H9 (cell line): Measurements from ENCODE around the gene PSMB3. TPM values are rescaled to one million over a fixed set of nuclear protein-coding genes. Genes with fewer than 3 reads are reported as not detected.

ENCODE experiments used
- DNase-seq: peaks from one replicate; pipeline ENCODE4 v3.0.0-alpha.2; 2017
- H2AFZ ChIP-seq: one replicate; pipeline ENCODE4 v1.6.1; 2013; ENCODE audit warnings: mild to moderate bottlenecking, low read length, control low read depth, moderate library complexity
- H2AK5ac ChIP-seq: 2 replicates; pipeline ENCODE4 v1.6.1; 2013; ENCODE audit warnings: low read length, control low read depth, mixed read lengths; ENCODE audit not compliant: insufficient read length
- H2BK120ac ChIP-seq: one replicate; pipeline ENCODE4 v1.6.1; 2013; ENCODE audit warnings: low read depth, mild to moderate bottlenecking, low read length, control low read depth, inconsistent platforms; ENCODE audit not compliant: poor library complexity, severe bottlenecking
- H2BK12ac ChIP-seq: 2 replicates; pipeline ENCODE4 v1.6.1; 2013; ENCODE audit warnings: low read length, control low read depth, mixed read lengths, low read depth; ENCODE audit not compliant: insufficient read length
- H2BK15ac ChIP-seq: 2 replicates; pipeline ENCODE4 v1.6.1; 2013; ENCODE audit warnings: low read depth, low read length, control low read depth
- H2BK20ac ChIP-seq: one replicate; pipeline ENCODE4 v1.6.1; 2013; ENCODE audit warnings: low read depth, mild to moderate bottlenecking, low read length, control low read depth, inconsistent platforms; ENCODE audit not compliant: poor library complexity, severe bottlenecking
- H2BK5ac ChIP-seq: 2 replicates; pipeline ENCODE4 v1.6.1; 2013; ENCODE audit warnings: low read length, control low read depth, mixed read lengths; ENCODE audit not compliant: insufficient read length
- H3K14ac ChIP-seq: 2 replicates; pipeline ENCODE4 v1.6.1; 2013; ENCODE audit warnings: low read length, control low read depth; ENCODE audit not compliant: insufficient read depth
- H3K18ac ChIP-seq: 2 replicates; pipeline ENCODE4 v1.6.1; 2013; ENCODE audit warnings: low read depth, mild to moderate bottlenecking, mixed read lengths, low read length, control low read depth; ENCODE audit not compliant: insufficient read length
- H3K23ac ChIP-seq: 2 replicates; pipeline ENCODE4 v1.6.1; 2013; ENCODE audit warnings: low read length, control low read depth, mixed read lengths, low read depth; ENCODE audit not compliant: insufficient read length
- H3K23me2 ChIP-seq: 2 replicates; pipeline ENCODE4 v1.6.1; 2013; ENCODE audit warnings: low read depth, mild to moderate bottlenecking, mixed read lengths, low read length, control low read depth; ENCODE audit not compliant: insufficient read length, poor library complexity, severe bottlenecking
- H3K27ac ChIP-seq: 2 replicates; pipeline ENCODE4 v1.5.1; 2013; ENCODE audit warnings: low read length, control low read depth, mixed read lengths, low read depth; ENCODE audit not compliant: insufficient read length
- H3K27me3 ChIP-seq: 2 replicates; pipeline ENCODE4 v1.6.1; 2013; ENCODE audit warnings: low read length, control low read depth, inconsistent platforms; ENCODE audit not compliant: insufficient read depth
- H3K4ac ChIP-seq: 2 replicates; pipeline ENCODE4 v1.6.1; 2013; ENCODE audit warnings: low read depth, mild to moderate bottlenecking, control low read depth, inconsistent platforms, low read length, moderate library complexity
- H3K4me1 ChIP-seq: 2 replicates; pipeline ENCODE4 v1.6.1; 2013; ENCODE audit warnings: low read length, control low read depth, inconsistent platforms; ENCODE audit not compliant: insufficient read depth
- H3K4me2 ChIP-seq: 2 replicates; pipeline ENCODE4 v1.6.1; 2013; ENCODE audit warnings: low read length, control low read depth, mixed read lengths; ENCODE audit not compliant: insufficient read length, insufficient read depth
- H3K56ac ChIP-seq: 2 replicates; pipeline ENCODE4 v1.6.1; 2013; ENCODE audit warnings: low read depth, mild to moderate bottlenecking, mixed read lengths, low read length, control low read depth; ENCODE audit not compliant: insufficient read length
- H3K79me1 ChIP-seq: 2 replicates; pipeline ENCODE4 v1.6.1; 2013; ENCODE audit warnings: low read depth, mild to moderate bottlenecking, moderate library complexity, low read length, control low read depth, inconsistent platforms; ENCODE audit not compliant: insufficient read depth, poor library complexity, severe bottlenecking
- H3K79me2 ChIP-seq: 2 replicates; pipeline ENCODE4 v1.6.1; 2013; ENCODE audit warnings: low read length, control low read depth, inconsistent platforms; ENCODE audit not compliant: insufficient read depth
- H3K9ac ChIP-seq: 2 replicates; pipeline ENCODE4 v1.6.1; 2013; ENCODE audit warnings: low read length, control low read depth, mixed read lengths; ENCODE audit not compliant: insufficient read length; ENCODE audit errors: extremely low read depth
- H3K9me3 ChIP-seq: one replicate; pipeline ENCODE4 v1.6.1; 2013; ENCODE audit warnings: low read depth, low read length, inconsistent platforms; ENCODE audit not compliant: control insufficient read depth
- H3T11ph ChIP-seq: one replicate; pipeline ENCODE4 v1.6.1; 2013; ENCODE audit warnings: mild to moderate bottlenecking, low read length, control low read depth, inconsistent platforms
- H4K20me1 ChIP-seq: one replicate; pipeline ENCODE4 v1.6.1; 2013; ENCODE audit not compliant: control insufficient read depth, insufficient read length, insufficient read depth
- H4K5ac ChIP-seq: 2 replicates; pipeline ENCODE4 v1.6.1; 2013; ENCODE audit warnings: low read depth, mild to moderate bottlenecking, mixed read lengths, low read length, control low read depth; ENCODE audit not compliant: insufficient read length
- H4K8ac ChIP-seq: replicated peaks from 2 replicates; pipeline ENCODE4 v1.6.1; 2013; ENCODE audit warnings: low read length, control low read depth, mixed read lengths, low read depth; ENCODE audit not compliant: insufficient read length
- H4K91ac ChIP-seq: 2 replicates; pipeline ENCODE4 v1.6.1; 2013; ENCODE audit warnings: low read depth, mild to moderate bottlenecking, moderate library complexity, mixed read lengths, low read length, control low read depth; ENCODE audit not compliant: insufficient read length
- H3K27ac Mint-ChIP-seq, 3 experiments: 2 replicates in 2 of 3; 3 replicates in 1 of 3; pipeline ENCODE4 v1.8.0; 2020 to 2021; ENCODE audit warnings: mixed read lengths in 3 of 3, mild to moderate bottlenecking in 1 of 3, moderate library complexity in 1 of 3
- H3K27me3 Mint-ChIP-seq: 2 replicates; pipeline ENCODE4 v1.8.0; 2021; ENCODE audit warnings: low read depth, mild to moderate bottlenecking, moderate library complexity, mixed read lengths
- H3K36me3 Mint-ChIP-seq, 3 experiments: 2 replicates in 2 of 3; 3 replicates in 1 of 3; pipeline ENCODE4 v1.8.0; 2020 to 2021; ENCODE audit warnings: low read depth in 3 of 3, mixed read lengths in 3 of 3; ENCODE audit not compliant: insufficient read depth in 1 of 3
- H3K4me1 Mint-ChIP-seq, 2 experiments: 2 replicates each; pipeline ENCODE4 v1.8.0; 2020; ENCODE audit warnings: mixed read lengths in 2 of 2
- H3K4me3 Mint-ChIP-seq, 2 experiments: 2 replicates in 1 of 2; 3 replicates in 1 of 2; pipeline ENCODE4 v1.8.0; 2020 to 2021; ENCODE audit warnings: mild to moderate bottlenecking in 2 of 2, mixed read lengths in 2 of 2, moderate library complexity in 1 of 2
- H3K9me3 Mint-ChIP-seq, 2 experiments: 2 replicates in 1 of 2; 3 replicates in 1 of 2; pipeline ENCODE4 v1.8.0; 2020; ENCODE audit warnings: mild to moderate bottlenecking in 2 of 2, mixed read lengths in 2 of 2, moderate library complexity in 1 of 2
- WGBS: extraction: QIAGEN DNeasy Blood & Tissue Kit; methylation state at CpG from one replicate; pipeline ENCODE4 v1.1.7; 2013; ENCODE audit warnings: missing lambda C conversion rate, low lambda C conversion rate, mixed read lengths; ENCODE audit not compliant: insufficient read length; ENCODE audit errors: extremely low coverage; 5-methylcytosine and 5-hydroxymethylcytosine counted together
- total RNA-seq: library from RNA; stranded (reverse); gene quantifications from 2 replicates; pipeline ENCODE4 v1.2.1, GENCODE V29; 2021
- TF ChIP-seq, protein P1 (sequence below): fragments of 200-600 bp; sonication (generic); conservative IDR thresholded peaks from 3 replicates; pipeline ENCODE4 v1.8.0; 2021; ENCODE audit warnings: antibody characterized with exemption, mild to moderate bottlenecking

PSMB3 gene
- total RNA-seq, 1 experiment from 2014 or later = 242 TPM

DNA sequence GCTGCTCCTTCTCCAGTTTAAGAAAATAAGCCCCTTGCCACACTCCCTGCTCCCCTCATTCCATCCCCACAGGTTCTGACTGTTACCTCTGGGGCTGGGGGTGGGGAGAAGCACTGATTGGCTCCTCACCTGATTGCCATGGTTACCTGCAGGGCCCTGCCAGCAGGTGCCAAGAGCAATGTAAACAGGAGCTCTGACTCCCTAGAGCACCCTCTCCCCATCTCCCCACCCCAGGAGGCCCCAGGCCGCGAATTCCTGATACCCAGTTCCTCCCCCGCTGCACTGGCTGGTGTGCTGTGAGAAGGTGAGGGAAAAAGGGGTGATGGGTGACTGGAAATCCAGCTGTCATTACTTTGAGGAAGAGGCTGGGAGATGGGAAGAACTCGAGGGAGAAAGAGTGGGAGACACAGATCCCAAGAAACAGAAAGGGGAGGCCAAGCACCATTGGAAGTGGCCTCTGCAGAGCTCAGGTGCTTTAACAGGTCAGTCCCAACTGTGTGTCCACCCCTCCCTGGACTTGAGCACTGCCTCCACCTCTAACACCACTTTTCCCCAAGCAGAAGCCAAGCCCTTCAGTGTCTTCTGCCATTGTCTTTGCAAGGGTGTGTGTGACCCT is 8.9 kb upstream of the PSMB3 start:
- Histone ChIP-seq H2BK120ac (no peak overlapping the region), H3K4me2 (no peak overlapping the region), H2AFZ (no peak overlapping the region), H3K27ac (no peak overlapping the region), H4K91ac (no peak overlapping the region), H4K8ac (no peak overlapping the region), H3T11ph (no peak overlapping the region), H3K9me3 (no peaks in the 10 kb centered on the region), H2AK5ac (no peak overlapping the region), H2BK15ac (no peak overlapping the region), H3K23ac (no peak overlapping the region), H3K79me1 (peaks cover 13% of the 10 kb centered on the region), H2BK5ac (no peak overlapping the region), H3K27me3 (no peaks in the 10 kb centered on the region), H3K56ac (no peak overlapping the region), H3K14ac (peak overlapping the region; percentile 31), H3K9ac (no peak overlapping the region), H3K4ac (no peak overlapping the region), H2BK20ac (no peak overlapping the region), H3K18ac (no peak overlapping the region), H3K23me2 (peaks cover 18% of the 10 kb centered on the region), H2BK12ac (no peak overlapping the region), H4K20me1 (no peaks in the 10 kb centered on the region), H3K79me2 (peaks cover 62% of the 10 kb centered on the region), H3K4me1 (peaks cover 5% of the 10 kb centered on the region; the same call in 1 of the 2 replicates), H4K5ac (no peak overlapping the region)
- Mint-ChIP-seq H3K36me3 (peaks cover 19 to 35% (median 34%) of the 10 kb centered on the region in 3 experiments), H3K27me3 (no peaks in the 10 kb centered on the region; the same call in none of the 2 replicates), H3K9me3 (no peaks in the 10 kb centered on the region; a peak in 1 of 5 replicates), H3K27ac (peak overlapping the region; percentile 46 to 92 (median 53); a peak in 6 of 7 replicates), H3K4me3 (peak overlapping the region; percentile 39 to 59), H3K4me1 (peaks cover 46 to 61% of the 10 kb centered on the region in 2 experiments)
- TF ChIP-seq, protein P1, sequence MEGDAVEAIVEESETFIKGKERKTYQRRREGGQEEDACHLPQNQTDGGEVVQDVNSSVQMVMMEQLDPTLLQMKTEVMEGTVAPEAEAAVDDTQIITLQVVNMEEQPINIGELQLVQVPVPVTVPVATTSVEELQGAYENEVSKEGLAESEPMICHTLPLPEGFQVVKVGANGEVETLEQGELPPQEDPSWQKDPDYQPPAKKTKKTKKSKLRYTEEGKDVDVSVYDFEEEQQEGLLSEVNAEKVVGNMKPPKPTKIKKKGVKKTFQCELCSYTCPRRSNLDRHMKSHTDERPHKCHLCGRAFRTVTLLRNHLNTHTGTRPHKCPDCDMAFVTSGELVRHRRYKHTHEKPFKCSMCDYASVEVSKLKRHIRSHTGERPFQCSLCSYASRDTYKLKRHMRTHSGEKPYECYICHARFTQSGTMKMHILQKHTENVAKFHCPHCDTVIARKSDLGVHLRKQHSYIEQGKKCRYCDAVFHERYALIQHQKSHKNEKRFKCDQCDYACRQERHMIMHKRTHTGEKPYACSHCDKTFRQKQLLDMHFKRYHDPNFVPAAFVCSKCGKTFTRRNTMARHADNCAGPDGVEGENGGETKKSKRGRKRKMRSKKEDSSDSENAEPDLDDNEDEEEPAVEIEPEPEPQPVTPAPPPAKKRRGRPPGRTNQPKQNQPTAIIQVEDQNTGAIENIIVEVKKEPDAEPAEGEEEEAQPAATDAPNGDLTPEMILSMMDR = no peak
- WGBS = no CpG with 5 or more reads among the region's 4 CpGs
- peak; percentile 51 for DNase-seq
